ENCODE measurements around the gene TRIM28. TPM values are rescaled to one million over a fixed set of nuclear protein-coding genes. Genes with fewer than 3 reads are reported as not detected.

Gene TRIM28
- total RNA-seq, 1 donor from 2014 or later = 351 TPM

DNA sequence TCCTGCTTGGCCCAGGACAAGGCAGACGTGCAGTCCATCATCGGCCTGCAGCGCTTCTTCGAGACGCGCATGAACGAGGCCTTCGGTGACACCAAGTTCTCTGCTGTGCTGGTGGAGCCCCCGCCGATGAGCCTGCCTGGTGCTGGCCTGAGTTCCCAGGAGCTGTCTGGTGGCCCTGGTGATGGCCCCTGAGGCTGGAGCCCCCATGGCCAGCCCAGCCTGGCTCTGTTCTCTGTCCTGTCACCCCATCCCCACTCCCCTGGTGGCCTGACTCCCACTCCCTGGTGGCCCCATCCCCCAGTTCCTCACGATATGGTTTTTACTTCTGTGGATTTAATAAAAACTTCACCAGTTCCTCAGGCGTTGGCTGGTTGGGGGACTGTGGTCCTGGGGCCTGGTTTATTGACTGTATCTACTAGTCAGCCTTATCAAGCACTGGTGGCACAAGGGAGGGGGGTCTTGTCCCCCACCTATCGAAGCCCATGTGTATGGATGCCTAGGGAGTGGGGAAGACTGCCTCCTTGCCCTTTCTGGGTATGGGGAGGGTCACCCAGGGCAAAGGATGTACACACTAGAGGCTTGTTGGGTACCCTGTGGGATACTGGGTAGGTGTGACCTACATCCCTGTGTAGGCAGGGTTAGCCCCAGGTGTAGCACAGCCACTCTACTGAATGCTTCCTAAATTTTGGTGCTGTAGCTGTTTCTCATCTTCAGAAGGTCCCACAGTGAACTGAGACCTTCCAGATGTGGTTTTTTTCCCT, 6.7 kb downstream of the TRIM28 start:
- H3K4me1 ChIP-seq (ENCODE audit: insufficient read depth, low read length) = peaks cover 27% of the 10 kb centered on the region
- no peak for FAIRE-seq
- H4K20me1 ChIP-seq (ENCODE audit: insufficient read depth, low read length) = peaks cover 70% of the 10 kb centered on the region
- Mint-ChIP-seq H3K27me3 (ENCODE audit: low read depth, unreplicated experiment) (no peaks in the 10 kb centered on the region), H3K4me3 (ENCODE audit: unreplicated experiment) (no peak overlapping the region), H3K9me3 (ENCODE audit: unreplicated experiment) (no peaks in the 10 kb centered on the region), H3K4me1 (ENCODE audit: low read depth, unreplicated experiment) (peaks cover 33% of the 10 kb centered on the region), H3K27ac (ENCODE audit: unreplicated experiment) (no peak overlapping the region), H3K36me3 (ENCODE audit: low read depth, unreplicated experiment) (peaks cover 36% of the 10 kb centered on the region)
- TF ChIP-seq EZH2 (IDR thresholded peaks at IDR 0.05; ENCODE audit: insufficient read depth, low read length) = no peak
- TF ChIP-seq, protein P1, sequence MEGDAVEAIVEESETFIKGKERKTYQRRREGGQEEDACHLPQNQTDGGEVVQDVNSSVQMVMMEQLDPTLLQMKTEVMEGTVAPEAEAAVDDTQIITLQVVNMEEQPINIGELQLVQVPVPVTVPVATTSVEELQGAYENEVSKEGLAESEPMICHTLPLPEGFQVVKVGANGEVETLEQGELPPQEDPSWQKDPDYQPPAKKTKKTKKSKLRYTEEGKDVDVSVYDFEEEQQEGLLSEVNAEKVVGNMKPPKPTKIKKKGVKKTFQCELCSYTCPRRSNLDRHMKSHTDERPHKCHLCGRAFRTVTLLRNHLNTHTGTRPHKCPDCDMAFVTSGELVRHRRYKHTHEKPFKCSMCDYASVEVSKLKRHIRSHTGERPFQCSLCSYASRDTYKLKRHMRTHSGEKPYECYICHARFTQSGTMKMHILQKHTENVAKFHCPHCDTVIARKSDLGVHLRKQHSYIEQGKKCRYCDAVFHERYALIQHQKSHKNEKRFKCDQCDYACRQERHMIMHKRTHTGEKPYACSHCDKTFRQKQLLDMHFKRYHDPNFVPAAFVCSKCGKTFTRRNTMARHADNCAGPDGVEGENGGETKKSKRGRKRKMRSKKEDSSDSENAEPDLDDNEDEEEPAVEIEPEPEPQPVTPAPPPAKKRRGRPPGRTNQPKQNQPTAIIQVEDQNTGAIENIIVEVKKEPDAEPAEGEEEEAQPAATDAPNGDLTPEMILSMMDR (IDR thresholded peaks at IDR 0.05; ENCODE audit: insufficient read depth, low read depth, low read length) = no peak
- H3K9me3 ChIP-seq (ENCODE audit: insufficient read depth, low read depth, low read length) = no peaks in the 10 kb centered on the region
- H2AFZ ChIP-seq (ENCODE audit: low read depth, low read length) = no peak overlapping the region
- peaks cover 81% of the 10 kb centered on the region for H3K79me2 ChIP-seq (ENCODE audit: insufficient read depth, low read length)
- H3K4me2 ChIP-seq (ENCODE audit: low read length) = no peak overlapping the region
- H3K27me3 ChIP-seq (ENCODE audit: insufficient read depth, low read length) = no peaks in the 10 kb centered on the region
- no peak overlapping the region for H3K27ac ChIP-seq (ENCODE audit: low read depth, low read length)
- peaks cover 56% of the 10 kb centered on the region for H3K36me3 ChIP-seq (ENCODE audit: insufficient read depth, low read length)
- no peak for DNase-seq (ENCODE audit: low read depth)
- no peak overlapping the region for H3K9ac ChIP-seq (ENCODE audit: low read length)
- H3K4me3 ChIP-seq (ENCODE audit: insufficient read depth, low read depth, low read length) = no peak overlapping the region

DNA sequence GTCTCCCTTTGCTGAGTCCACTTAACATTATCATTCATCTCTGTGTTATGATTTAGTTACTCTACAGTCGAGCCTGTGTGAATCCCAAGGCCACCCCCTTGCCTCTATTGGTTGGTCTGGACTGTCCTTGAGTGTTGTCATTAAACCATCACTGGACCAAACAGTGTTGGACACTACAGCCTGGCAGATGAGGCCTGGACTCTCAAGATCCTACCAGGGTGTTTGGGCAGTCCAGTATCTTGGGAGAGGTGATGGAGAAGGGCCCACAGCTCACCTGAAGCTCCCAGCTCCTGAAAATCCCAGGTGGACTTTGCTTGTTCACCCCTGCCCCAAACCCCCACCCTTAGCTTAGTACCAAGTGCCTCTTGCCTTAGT, 7.2 kb downstream of the TRIM28 start:
- H3K36me3 ChIP-seq (ENCODE audit: insufficient read depth, low read length) = peaks cover 55% of the 10 kb centered on the region
- H3K4me3 Mint-ChIP-seq (ENCODE audit: unreplicated experiment) = peak overlapping the region; percentile 66
- peaks cover 21% of the 10 kb centered on the region for H3K4me1 ChIP-seq (ENCODE audit: insufficient read depth, low read length)
- no peaks in the 10 kb centered on the region for H3K9me3 Mint-ChIP-seq (ENCODE audit: unreplicated experiment)
- H3K27ac Mint-ChIP-seq (ENCODE audit: unreplicated experiment) = no peak overlapping the region
- no peaks in the 10 kb centered on the region for H3K27me3 ChIP-seq (ENCODE audit: insufficient read depth, low read length)
- no peak overlapping the region for H3K4me2 ChIP-seq (ENCODE audit: low read length)
- H3K4me3 ChIP-seq (ENCODE audit: insufficient read depth, low read depth, low read length) = no peak overlapping the region
- peaks cover 30% of the 10 kb centered on the region for H3K4me1 Mint-ChIP-seq (ENCODE audit: low read depth, unreplicated experiment)
- H2AFZ ChIP-seq (ENCODE audit: low read depth, low read length) = no peak overlapping the region
- H3K27ac ChIP-seq (ENCODE audit: low read depth, low read length) = no peak overlapping the region
- H3K9me3 ChIP-seq (ENCODE audit: insufficient read depth, low read depth, low read length) = no peaks in the 10 kb centered on the region
- FAIRE-seq (no peak), DNase-seq (ENCODE audit: low read depth) (no peak)
- H3K79me2 ChIP-seq (ENCODE audit: insufficient read depth, low read length) = peaks cover 77% of the 10 kb centered on the region
- TF ChIP-seq, protein P1 (IDR thresholded peaks at IDR 0.05; ENCODE audit: insufficient read depth, low read depth, low read length) = no peak
- no peak for TF ChIP-seq EZH2 (IDR thresholded peaks at IDR 0.05; ENCODE audit: insufficient read depth, low read length)
- H3K36me3 Mint-ChIP-seq (ENCODE audit: low read depth, unreplicated experiment) = peaks cover 35% of the 10 kb centered on the region
- no peak overlapping the region for H3K9ac ChIP-seq (ENCODE audit: low read length)
- H4K20me1 ChIP-seq (ENCODE audit: insufficient read depth, low read length) = peaks cover 64% of the 10 kb centered on the region
- H3K27me3 Mint-ChIP-seq (ENCODE audit: low read depth, unreplicated experiment) = no peaks in the 10 kb centered on the region
